CD1c-positive myeloid dendritic cell (primary cell): ENCODE results near the gene ING5.

ENCODE experiments used
- DNase-seq: peaks from one replicate; pipeline ENCODE4 v3.0.0-alpha.2; 2016; ENCODE audit errors: extremely low spot score

Gene ING5

DNA sequence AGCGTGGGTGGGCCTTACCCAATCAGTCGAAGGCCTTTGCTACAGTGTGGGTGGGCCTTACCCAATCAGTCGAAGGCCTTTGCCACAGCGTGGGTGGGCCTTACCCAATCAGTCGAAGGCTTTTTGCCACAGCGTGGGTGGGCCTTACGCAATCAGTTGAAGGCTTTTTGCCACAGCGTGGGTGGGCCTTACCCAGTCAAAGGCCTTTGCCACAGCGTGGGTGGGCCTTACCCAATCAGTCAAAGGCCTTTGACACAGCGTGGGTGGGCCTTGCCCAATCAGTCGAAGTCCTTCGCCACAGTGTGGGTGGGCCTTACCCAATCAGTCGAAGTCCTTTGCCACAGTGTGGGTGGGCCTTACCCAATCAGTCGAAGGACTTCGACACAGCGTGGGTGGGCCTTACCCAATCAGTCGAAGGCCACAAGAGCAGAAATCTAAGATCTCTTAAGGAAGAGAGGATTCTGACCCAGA lies 58.5 kb downstream of the ING5 start:
- peak; percentile 34 for DNase-seq

- peak; percentile 3 for DNase-seq
Observed at GRCh38 chr2:241762321-241762932, 60.6 kb downstream of the ING5 start.

- DNase-seq: peak; percentile 17
Observed at GRCh38 chr2:241762933-241763369, 61.1 kb downstream of the ING5 start.

GRCh38 chr2:241763551-241764274 lies 61.9 kb downstream of the ING5 start:
- no peak for DNase-seq

- no peak for DNase-seq
Observed at GRCh38 chr2:241764275-241765241, 62.7 kb downstream of the ING5 start.

DNA sequence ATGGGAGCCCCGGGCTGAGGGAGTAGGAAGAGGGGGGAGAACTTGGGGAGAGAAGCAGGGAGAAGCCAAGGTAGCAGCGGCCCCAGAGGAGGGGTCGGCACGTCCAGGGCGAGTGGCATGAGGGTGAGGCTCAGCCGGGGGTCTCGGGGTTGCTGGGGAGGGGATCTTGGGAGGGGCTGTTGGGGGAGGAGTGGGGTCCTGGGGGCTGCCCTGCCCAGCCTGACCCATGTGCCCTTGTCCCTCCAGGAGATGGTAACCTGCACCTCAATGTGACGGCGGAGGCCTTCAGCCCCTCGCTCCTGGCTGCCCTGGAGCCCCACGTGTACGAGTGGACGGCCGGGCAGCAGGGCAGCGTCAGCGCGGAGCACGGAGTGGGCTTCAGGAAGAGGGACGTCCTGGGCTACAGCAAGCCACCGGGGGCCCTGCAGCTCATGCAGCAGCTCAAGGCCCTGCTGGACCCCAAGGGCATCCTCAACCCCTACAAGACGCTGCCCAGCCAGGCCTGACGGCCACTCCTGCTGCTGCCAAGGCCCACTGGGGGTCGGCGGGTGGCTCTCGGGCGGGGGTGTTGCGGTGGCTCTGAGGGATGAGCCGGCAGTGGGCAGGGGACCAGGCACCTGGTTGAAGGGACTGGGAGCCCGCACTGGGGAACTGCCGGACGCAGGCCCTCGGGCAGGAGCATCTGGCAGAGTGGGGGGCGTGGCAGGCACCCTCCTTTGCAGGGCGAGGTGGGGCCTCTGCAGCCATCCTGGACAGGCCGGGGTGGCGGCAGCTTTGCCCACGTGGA lies 65.8 kb downstream of the ING5 start:
- no peak for DNase-seq

DNA sequence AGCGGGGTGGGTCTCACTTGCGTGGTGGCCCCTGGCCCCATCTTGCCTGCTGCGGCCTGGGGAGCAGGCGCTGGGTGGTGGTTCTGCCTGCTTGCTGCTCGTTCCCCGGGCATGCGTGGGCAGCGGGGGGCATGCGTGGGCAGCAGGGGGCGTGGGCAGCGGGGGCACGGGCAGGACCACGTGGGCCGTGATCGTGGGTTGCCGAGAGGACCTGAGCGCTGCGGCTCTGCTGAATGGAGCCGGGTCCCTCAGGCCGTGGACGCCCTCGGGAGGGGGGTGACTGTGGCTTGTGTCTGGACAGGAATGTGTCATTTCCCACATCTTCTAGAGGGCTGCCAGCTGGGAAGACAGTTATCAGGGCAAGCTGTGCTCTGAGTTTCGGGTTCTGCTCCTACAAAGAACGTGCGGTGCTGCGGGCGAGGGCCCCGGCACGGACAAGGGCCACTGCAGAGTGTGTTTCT lies 66.4 kb downstream of the ING5 start:
- no peak for DNase-seq

- DNase-seq: no peak
Observed at GRCh38 chr2:241768850-241769249, 67.0 kb downstream of the ING5 start.

GRCh38 chr2:241769819-241770184 lies 68.0 kb downstream of the ING5 start:
- DNase-seq: no peak

- DNase-seq: no peak
Observed at GRCh38 chr2:241770185-241770935, 68.5 kb downstream of the ING5 start.

GRCh38 chr2:241770936-241771285 lies 69.1 kb downstream of the ING5 start:
- no peak for DNase-seq

DNA sequence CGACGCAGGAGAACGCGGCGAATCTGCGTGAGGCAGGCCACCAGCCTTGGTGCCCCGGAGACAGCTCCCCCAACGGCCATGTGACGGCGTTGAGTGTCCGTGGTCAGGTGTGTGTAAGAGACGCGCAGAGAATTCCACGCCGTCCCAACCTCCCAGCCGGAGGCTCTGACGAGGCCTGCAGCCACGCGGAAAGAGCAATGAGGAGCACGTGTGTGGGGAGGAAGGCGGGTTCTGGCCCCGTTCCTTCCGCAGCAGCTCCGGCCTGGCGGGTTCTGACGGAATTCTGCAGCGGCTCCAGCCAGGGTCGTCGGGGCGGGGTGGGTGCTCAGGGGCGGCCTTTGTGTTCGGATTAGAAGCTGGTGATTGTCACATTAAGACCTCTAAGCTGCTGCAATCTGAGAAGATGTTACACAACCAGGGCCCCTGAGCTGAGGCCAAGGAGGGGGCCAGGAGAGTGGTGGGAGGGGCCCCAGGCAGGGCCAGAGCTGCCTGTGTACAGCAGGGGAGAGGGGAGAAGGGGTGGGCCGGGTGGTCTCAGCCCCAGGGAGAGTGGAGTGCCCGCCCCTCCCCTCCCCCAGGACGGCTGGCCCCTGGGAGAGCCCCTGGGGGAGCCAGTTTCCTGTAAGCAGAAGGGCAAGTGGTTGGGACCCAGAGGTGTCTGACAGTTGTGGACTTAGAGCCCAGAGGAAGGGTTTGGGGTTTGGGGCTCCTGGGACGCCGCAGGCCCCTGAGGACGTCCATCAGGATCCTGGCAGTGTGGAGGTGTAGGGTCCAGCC lies 69.6 kb downstream of the ING5 start:
- no peak for DNase-seq

DNA sequence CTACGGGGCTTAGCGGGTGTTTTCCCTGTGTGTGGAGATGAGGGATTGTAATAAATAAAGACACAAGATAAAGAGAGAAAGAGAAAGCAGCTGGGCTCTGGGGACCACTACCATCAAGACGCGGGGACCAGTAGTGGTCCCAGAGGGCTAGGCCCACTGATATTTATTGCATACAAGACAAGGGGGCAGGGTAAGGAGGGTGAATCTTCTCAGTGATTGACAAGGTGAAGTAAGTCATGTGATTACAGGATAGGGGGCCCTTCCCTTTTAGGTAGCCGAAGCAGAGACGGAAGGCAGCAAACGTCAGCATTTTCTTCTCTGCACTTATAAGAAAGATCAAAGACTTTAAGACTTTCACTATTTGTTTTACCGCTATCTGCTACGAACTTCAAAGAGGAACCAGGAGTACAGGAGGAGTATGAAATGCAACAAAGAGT lies 70.2 kb downstream of the ING5 start:
- DNase-seq: no peak

GRCh38 chr2:241773511-241774418 lies 71.9 kb downstream of the ING5 start:
- no peak for DNase-seq

DNA sequence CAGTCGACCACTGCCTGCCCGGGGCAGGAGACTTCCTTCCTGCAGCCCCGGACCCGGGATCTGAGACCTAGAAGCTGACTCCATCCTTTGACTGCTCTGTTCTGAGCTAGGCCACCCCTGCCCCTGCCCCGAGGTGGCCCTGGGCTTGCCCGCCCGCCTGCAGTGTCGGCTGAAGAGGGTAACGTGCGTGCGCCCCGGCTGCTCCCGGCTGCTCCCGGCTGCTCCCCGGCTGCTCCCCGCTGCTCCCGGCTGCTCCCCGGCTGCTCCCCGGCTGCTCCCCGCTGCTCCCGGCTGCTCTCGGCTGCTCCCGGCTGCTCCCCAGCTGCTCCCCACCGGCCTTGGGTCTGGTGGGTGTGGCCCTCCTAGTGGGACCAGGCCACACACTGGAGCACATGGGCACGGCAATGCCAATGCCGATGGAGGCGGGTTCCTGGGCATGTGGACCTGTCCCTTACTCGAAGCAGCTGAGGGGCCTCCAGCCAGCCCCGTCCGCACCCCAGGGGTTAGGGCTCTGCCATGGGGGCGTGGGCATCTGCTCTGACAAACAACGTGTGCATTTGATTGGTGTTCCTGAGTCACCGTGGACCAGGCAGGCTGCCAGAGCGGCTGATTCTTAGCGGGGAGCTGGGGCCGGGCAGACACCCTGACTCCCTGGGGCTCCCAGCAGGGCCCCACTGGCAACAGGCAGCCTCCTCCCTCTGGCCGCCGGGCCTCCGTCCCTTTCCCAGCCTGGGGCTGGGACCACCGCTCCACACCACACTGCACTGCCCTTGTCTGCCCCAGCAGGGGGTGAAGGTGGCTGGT lies 72.8 kb downstream of the ING5 start:
- no peak for DNase-seq

DNA sequence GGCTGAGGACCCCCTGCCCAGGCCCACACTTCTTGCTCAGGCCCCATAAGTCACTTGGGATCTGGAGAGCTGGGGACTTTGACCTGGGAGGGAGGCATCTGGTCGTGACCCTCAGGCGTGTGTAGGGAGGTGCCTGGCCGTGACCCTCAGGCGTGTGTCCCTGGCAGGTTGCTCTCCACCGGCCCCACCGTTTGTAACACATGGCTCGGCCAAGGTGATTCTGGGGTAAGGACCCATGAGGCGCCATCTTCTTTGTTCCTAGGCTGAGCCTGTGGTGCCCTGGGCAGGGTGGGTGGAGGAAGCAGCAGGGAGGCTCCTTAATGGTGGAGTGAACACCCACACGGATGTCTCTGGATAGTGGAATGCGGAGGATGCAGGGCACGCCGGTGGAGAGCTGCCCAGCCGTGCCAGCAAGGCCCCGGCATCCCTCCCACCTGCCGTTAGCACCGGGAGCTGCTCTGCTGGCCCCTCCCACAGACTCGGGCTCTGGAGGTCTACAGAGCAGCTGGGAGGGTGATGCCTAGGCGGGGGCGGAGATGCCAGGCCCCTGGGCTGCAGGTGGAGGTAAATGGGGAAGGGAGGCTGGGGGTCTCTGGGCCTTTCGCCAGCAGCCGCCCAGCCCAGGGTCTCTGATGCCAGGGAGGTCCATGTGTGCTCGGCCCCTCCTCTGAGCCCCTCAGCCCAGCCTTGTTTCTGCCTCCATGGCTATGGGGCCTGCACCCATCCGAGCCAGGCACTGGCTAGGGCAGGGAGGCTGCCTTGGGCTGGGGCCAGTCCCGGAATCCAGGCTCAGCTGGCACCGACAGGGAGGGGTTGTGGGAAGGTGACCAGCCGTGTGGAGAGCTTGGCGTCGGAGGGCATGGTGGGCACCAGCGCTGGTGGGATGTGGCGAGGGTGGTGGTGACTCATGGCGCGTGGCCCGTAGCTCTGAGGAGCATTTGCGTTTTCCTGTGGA lies 73.7 kb downstream of the ING5 start:
- DNase-seq: no peak
